Measurements from ENCODE around the gene UCK2. TPM values are rescaled to one million over a fixed set of nuclear protein-coding genes. Genes with fewer than 3 reads are reported as not detected.

UCK2 gene
- total RNA-seq, 1 donor from 2014 or later = 49.4 TPM

- H3K27me3 ChIP-seq = no peaks in the 10 kb centered on the region
- H3K9me3 ChIP-seq = no peaks in the 10 kb centered on the region
- no peak overlapping the region for H3K4me3 ChIP-seq
- H3K36me3 ChIP-seq = no peaks in the 10 kb centered on the region
- no peaks in the 10 kb centered on the region for H3K4me1 ChIP-seq
- TF ChIP-seq POLR2A (IDR thresholded peaks at IDR 0.05) (no peak), POLR2AphosphoS5 (IDR thresholded peaks at IDR 0.05; ENCODE audit: insufficient read depth in 1 of 2, low read depth in 1 of 2) (no peak), CTCF (IDR thresholded peaks at IDR 0.05) (no peak)
- no peak overlapping the region for H3K27ac ChIP-seq
- intact Hi-C loops (cut with DNase I) = no loop called here
- DNase-seq (ENCODE audit: extremely low spot score in 2 of 2) = no peak
Observed at GRCh38 chr1:165877411-165877810, 50.0 kb downstream of the UCK2 start.

GRCh38 chr1:165877940-165878556 is 50.6 kb downstream of the UCK2 start:
- Histone ChIP-seq H3K36me3 (no peaks in the 10 kb centered on the region), H3K4me3 (no peak overlapping the region), H3K27ac (no peak overlapping the region), H3K4me1 (no peaks in the 10 kb centered on the region), H3K27me3 (no peaks in the 10 kb centered on the region), H3K9me3 (no peaks in the 10 kb centered on the region)
- intact Hi-C loops (cut with DNase I) = no loop called here
- no peak for TF ChIP-seq POLR2AphosphoS5 (IDR thresholded peaks at IDR 0.05; ENCODE audit: insufficient read depth in 1 of 2, low read depth in 1 of 2)
- TF ChIP-seq POLR2A (IDR thresholded peaks at IDR 0.05) = no peak
- no peak for TF ChIP-seq CTCF (IDR thresholded peaks at IDR 0.05)
- DNase-seq (ENCODE audit: extremely low spot score in 2 of 2) = no peak

DNA sequence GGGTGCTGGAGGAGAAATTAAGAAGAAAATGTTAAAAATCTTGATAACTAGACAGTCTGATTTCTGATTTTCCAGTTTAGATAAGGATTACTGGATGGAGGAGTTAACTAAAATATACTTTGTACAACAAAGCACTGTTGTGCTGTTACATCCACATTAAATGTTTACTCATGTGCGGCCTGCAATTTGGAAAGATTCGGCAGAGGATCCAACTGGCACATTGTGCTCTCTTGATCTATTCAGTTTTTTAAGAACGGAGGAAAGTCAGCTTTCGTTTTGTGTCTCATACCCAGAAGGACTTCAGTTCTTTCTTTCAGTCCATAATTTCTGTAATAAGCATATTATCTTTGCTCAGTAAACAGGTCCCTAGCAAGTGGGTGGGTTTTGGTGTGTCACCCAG is 52.5 kb downstream of the UCK2 start:
- H3K27me3 ChIP-seq = no peaks in the 10 kb centered on the region
- H3K27ac ChIP-seq = no peak overlapping the region
- no peak for DNase-seq (ENCODE audit: extremely low spot score in 2 of 2)
- H3K36me3 ChIP-seq = no peaks in the 10 kb centered on the region
- intact Hi-C loops (cut with DNase I) = loop anchor here (5.0 kb wide), 1 partner anchor 777 kb away; no protein-coding TSS in a partner anchor
- no peak overlapping the region for H3K4me3 ChIP-seq
- H3K4me1 ChIP-seq = no peaks in the 10 kb centered on the region
- TF ChIP-seq POLR2A (IDR thresholded peaks at IDR 0.05) (no peak), CTCF (IDR thresholded peaks at IDR 0.05) (no peak), POLR2AphosphoS5 (IDR thresholded peaks at IDR 0.05; ENCODE audit: insufficient read depth in 1 of 2, low read depth in 1 of 2) (no peak)
- H3K9me3 ChIP-seq = no peaks in the 10 kb centered on the region

DNA sequence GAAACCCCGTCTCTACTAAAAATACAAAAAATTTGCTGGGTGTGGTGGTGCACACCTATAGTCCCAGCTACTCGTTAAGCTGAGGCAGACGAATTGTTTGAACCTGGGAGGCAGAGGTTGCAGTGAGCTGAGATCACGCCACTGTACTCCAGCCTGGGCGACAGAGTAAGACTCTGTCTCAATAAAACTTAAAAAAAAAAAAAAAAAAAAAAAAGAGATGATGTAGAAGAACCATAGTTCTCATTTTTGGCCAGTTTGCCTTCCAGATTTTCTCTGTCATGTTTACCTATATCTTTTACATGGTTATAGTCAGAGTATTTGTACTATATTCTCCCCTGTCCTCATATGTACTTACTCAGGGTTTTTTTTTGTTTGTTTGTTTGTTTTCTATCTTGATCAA is 53.6 kb downstream of the UCK2 start:
- intact Hi-C loops (cut with DNase I) = loop anchor here (5.0 kb wide), 1 partner anchor 776 kb away; no protein-coding TSS in a partner anchor
- H3K4me1 ChIP-seq = no peaks in the 10 kb centered on the region
- no peak for TF ChIP-seq CTCF (IDR thresholded peaks at IDR 0.05)
- TF ChIP-seq POLR2AphosphoS5 (IDR thresholded peaks at IDR 0.05; ENCODE audit: insufficient read depth in 1 of 2, low read depth in 1 of 2) = no peak
- TF ChIP-seq POLR2A (IDR thresholded peaks at IDR 0.05) = no peak

GRCh38 chr1:165882168-165882837 is 54.9 kb downstream of the UCK2 start:
- no peaks in the 10 kb centered on the region for H3K27me3 ChIP-seq
- no peaks in the 10 kb centered on the region for H3K4me1 ChIP-seq
- no peak for DNase-seq (ENCODE audit: extremely low spot score in 2 of 2)
- H3K36me3 ChIP-seq = no peaks in the 10 kb centered on the region
- no peak overlapping the region for H3K4me3 ChIP-seq
- TF ChIP-seq POLR2AphosphoS5 (IDR thresholded peaks at IDR 0.05; ENCODE audit: insufficient read depth in 1 of 2, low read depth in 1 of 2) = no peak
- no peak for TF ChIP-seq CTCF (IDR thresholded peaks at IDR 0.05)
- no peak for TF ChIP-seq POLR2A (IDR thresholded peaks at IDR 0.05)
- H3K9me3 ChIP-seq = no peaks in the 10 kb centered on the region
- H3K27ac ChIP-seq = no peak overlapping the region
- intact Hi-C loops (cut with DNase I) = loop anchor here (5.0 kb wide), 1 partner anchor 775 kb away; no protein-coding TSS in a partner anchor

More for the DNA sequence above, 53.6 kb downstream of the UCK2 start:
- Histone ChIP-seq H3K36me3 (no peaks in the 10 kb centered on the region), H3K27me3 (no peaks in the 10 kb centered on the region), H3K9me3 (no peaks in the 10 kb centered on the region), H3K4me3 (no peak overlapping the region), H3K27ac (no peak overlapping the region)
- no peak for DNase-seq (ENCODE audit: extremely low spot score in 2 of 2)
